ENCODE measurements around the gene CAB39L. TPM values are rescaled to one million over a fixed set of nuclear protein-coding genes. Genes with fewer than 3 reads are reported as not detected.

CAB39L gene
- total RNA-seq, 1 experiment from 2014 or later: 3.2 TPM

GRCh38 chr13:49436890-49437289 is 7.0 kb downstream of the CAB39L start:
- Mint-ChIP-seq H3K27me3 (ENCODE audit: unreplicated experiment) (no peaks in the 10 kb centered on the region), H3K4me1 (ENCODE audit: low read depth, unreplicated experiment) (no peaks in the 10 kb centered on the region), H3K27ac (ENCODE audit: unreplicated experiment) (no peak overlapping the region), H3K4me3 (ENCODE audit: low read depth, unreplicated experiment) (no peak overlapping the region), H3K9me3 (ENCODE audit: low read depth, unreplicated experiment) (no peaks in the 10 kb centered on the region), H3K36me3 (ENCODE audit: insufficient read depth, unreplicated experiment) (no peaks in the 10 kb centered on the region)
- TF ChIP-seq, protein P1, sequence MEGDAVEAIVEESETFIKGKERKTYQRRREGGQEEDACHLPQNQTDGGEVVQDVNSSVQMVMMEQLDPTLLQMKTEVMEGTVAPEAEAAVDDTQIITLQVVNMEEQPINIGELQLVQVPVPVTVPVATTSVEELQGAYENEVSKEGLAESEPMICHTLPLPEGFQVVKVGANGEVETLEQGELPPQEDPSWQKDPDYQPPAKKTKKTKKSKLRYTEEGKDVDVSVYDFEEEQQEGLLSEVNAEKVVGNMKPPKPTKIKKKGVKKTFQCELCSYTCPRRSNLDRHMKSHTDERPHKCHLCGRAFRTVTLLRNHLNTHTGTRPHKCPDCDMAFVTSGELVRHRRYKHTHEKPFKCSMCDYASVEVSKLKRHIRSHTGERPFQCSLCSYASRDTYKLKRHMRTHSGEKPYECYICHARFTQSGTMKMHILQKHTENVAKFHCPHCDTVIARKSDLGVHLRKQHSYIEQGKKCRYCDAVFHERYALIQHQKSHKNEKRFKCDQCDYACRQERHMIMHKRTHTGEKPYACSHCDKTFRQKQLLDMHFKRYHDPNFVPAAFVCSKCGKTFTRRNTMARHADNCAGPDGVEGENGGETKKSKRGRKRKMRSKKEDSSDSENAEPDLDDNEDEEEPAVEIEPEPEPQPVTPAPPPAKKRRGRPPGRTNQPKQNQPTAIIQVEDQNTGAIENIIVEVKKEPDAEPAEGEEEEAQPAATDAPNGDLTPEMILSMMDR (IDR thresholded peaks at IDR 0.05; ENCODE audit: unreplicated experiment): no peak
- peak; percentile 1 for DNase-seq
- intact Hi-C loops (cut with micrococcal nuclease; ENCODE audit: unreplicated experiment): loop anchor here (1.0 kb wide), 1 partner anchor 136 kb away; no protein-coding TSS in a partner anchor
- CTCF ChIA-PET: no interaction called here
- BruUV-seq (replicated peaks): no TSS peak

DNA sequence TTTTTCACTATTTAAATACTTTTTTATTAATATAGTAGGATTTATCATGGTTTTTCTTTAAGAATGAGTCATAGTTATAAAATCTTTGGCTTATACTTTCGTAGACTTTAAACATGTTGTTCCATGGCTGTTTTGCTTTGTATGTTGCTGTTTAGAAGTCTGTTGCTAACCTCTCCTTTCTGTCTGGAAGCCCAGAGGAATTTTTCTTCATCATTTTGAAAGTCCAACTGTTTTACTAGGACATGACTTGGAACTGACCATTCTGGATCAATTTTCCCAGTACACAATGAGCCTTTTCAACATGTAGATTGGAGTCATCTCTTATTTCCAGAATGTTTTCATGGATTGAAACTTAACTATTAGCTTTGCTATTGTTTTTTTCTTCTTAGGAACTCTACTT is 7.9 kb downstream of the CAB39L start:
- Mint-ChIP-seq H3K36me3 (ENCODE audit: insufficient read depth, unreplicated experiment) (no peaks in the 10 kb centered on the region), H3K27ac (ENCODE audit: unreplicated experiment) (no peak overlapping the region), H3K9me3 (ENCODE audit: low read depth, unreplicated experiment) (no peaks in the 10 kb centered on the region), H3K4me3 (ENCODE audit: low read depth, unreplicated experiment) (no peak overlapping the region), H3K27me3 (ENCODE audit: unreplicated experiment) (no peaks in the 10 kb centered on the region), H3K4me1 (ENCODE audit: low read depth, unreplicated experiment) (no peaks in the 10 kb centered on the region)
- CTCF ChIA-PET: no interaction called here
- DNase-seq: no peak
- intact Hi-C loops (cut with micrococcal nuclease; ENCODE audit: unreplicated experiment): no loop called here
- TF ChIP-seq, protein P1 (IDR thresholded peaks at IDR 0.05; ENCODE audit: unreplicated experiment): no peak
- no TSS peak for BruUV-seq (replicated peaks)

- Mint-ChIP-seq H3K4me1 (ENCODE audit: low read depth, unreplicated experiment) (no peaks in the 10 kb centered on the region), H3K4me3 (ENCODE audit: low read depth, unreplicated experiment) (no peak overlapping the region), H3K27ac (ENCODE audit: unreplicated experiment) (no peak overlapping the region), H3K36me3 (ENCODE audit: insufficient read depth, unreplicated experiment) (no peaks in the 10 kb centered on the region), H3K9me3 (ENCODE audit: low read depth, unreplicated experiment) (no peaks in the 10 kb centered on the region), H3K27me3 (ENCODE audit: unreplicated experiment) (no peaks in the 10 kb centered on the region)
- CTCF ChIA-PET: no interaction called here
- intact Hi-C loops (cut with micrococcal nuclease; ENCODE audit: unreplicated experiment): no loop called here
- DNase-seq: no peak
- no TSS peak for BruUV-seq (replicated peaks)
- TF ChIP-seq, protein P1 (IDR thresholded peaks at IDR 0.05; ENCODE audit: unreplicated experiment): no peak
Observed at GRCh38 chr13:49429121-49429520, 14.7 kb downstream of the CAB39L start.

DNA sequence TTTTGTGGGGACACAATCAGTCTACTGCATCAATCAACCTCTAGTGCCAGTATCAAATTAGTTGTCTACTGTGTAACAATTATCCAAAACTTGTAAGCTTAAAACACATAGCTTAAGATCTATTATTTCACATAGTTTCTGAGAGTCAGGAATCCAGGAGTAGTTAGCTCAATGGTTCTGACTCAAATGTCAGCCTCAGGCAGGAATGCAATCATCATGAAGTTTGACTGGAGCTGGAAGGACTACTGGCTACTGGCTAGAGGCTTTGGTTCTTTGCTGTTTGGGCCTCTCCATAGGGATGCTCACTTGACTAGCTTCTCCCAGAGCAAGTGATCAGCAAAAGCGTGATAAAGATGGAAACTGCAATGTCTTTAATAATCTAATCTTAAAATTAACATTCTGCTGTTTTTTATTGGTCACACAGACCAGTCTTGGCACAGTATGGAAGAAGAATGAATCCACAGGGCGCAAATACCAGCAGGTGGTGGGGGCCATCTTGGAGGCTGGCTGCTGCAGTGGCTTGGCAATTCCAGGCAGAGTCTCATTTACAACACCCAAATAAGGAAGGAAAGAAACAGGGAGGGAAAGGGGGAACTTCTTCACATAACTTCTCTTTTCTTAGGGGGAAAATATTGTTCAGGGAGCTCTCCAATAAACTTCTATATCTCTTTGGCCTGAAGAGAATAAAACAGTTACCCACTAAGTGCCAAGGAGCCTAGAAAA is 15.7 kb downstream of the CAB39L start:
- Mint-ChIP-seq H3K27ac (ENCODE audit: unreplicated experiment) (no peak overlapping the region), H3K9me3 (ENCODE audit: low read depth, unreplicated experiment) (no peaks in the 10 kb centered on the region), H3K4me3 (ENCODE audit: low read depth, unreplicated experiment) (no peak overlapping the region), H3K4me1 (ENCODE audit: low read depth, unreplicated experiment) (no peaks in the 10 kb centered on the region), H3K36me3 (ENCODE audit: insufficient read depth, unreplicated experiment) (no peaks in the 10 kb centered on the region), H3K27me3 (ENCODE audit: unreplicated experiment) (no peaks in the 10 kb centered on the region)
- TF ChIP-seq, protein P1 (IDR thresholded peaks at IDR 0.05; ENCODE audit: unreplicated experiment): no peak
- no TSS peak for BruUV-seq (replicated peaks)
- DNase-seq: no peak
- intact Hi-C loops (cut with micrococcal nuclease; ENCODE audit: unreplicated experiment): no loop called here
- CTCF ChIA-PET: no interaction called here
